Uterus (tissue), 2 donors: ENCODE data around the gene IGF2R.

ENCODE experiments used
- CTCF ChIP-seq, 4 experiments: fragments of 200-600 bp in 2 of 4; fragments of 450-650 bp in 2 of 4; sonication (generic) in 2 of 4; IDR thresholded peaks; one replicate each; pipeline ENCODE4 v1.5.1; 2016 to 2019; ENCODE audit warnings: antibody characterized with exemption in 4 of 4, mild to moderate bottlenecking in 2 of 4, moderate library complexity in 1 of 4
- POLR2A ChIP-seq, 2 donors: fragments of 450-650 bp; IDR thresholded peaks; one replicate each; pipeline ENCODE4 v1.6.1; 2016; ENCODE audit warnings: antibody characterized with exemption in 2 of 2, mild to moderate bottlenecking in 1 of 2, moderate library complexity in 1 of 2

- TF ChIP-seq CTCF (IDR thresholded peaks at IDR 0.05) (no peak), POLR2A (IDR thresholded peaks at IDR 0.05) (no peak)
These were observed 159.3 kb downstream of the IGF2R start for GRCh38 chr6:160128125-160128683.
